ENCODE data around the gene COQ8B.
A peak's percentile ranks its signal among the peaks of the same experiment; 100 is the strongest.

Gene COQ8B

GRCh38 chr19:40723661-40724254 is 7.1 kb upstream of the COQ8B start:
- H3K4me3 ChIP-seq (replicated peaks; ENCODE audit: low read depth, low read length): no peak overlapping the region
- no peak for DNase-seq (ENCODE audit: extremely low read depth, low read depth)
- no peak for TF ChIP-seq CTCF (IDR thresholded peaks at IDR 0.05; ENCODE audit: low read depth, low read length, missing control alignments)

- TF ChIP-seq CTCF (IDR thresholded peaks at IDR 0.05; ENCODE audit: low read depth, low read length, missing control alignments): no peak
- no peak for DNase-seq (ENCODE audit: extremely low read depth, low read depth)
Observed at GRCh38 chr19:40721936-40722661, 5.4 kb upstream of the COQ8B start.

GRCh38 chr19:40721140-40721486 is 4.4 kb upstream of the COQ8B start:
- peak overlapping the region; percentile 69 for H3K4me3 ChIP-seq (replicated peaks; ENCODE audit: low read depth, low read length)
- DNase-seq (ENCODE audit: extremely low read depth, low read depth): no peak
- TF ChIP-seq CTCF (IDR thresholded peaks at IDR 0.05; ENCODE audit: low read depth, low read length, missing control alignments): no peak

More at GRCh38 chr19:40721936-40722661, 5.4 kb upstream of the COQ8B start:
- peak overlapping the region; percentile 19 for H3K4me3 ChIP-seq (replicated peaks; ENCODE audit: low read depth, low read length)

GRCh38 chr19:40719414-40719894 is 2.8 kb upstream of the COQ8B start:
- H3K4me3 ChIP-seq (replicated peaks; ENCODE audit: low read depth, low read length): peak overlapping the region; percentile 69
- DNase-seq (ENCODE audit: extremely low read depth, low read depth): no peak
- no peak for TF ChIP-seq CTCF (IDR thresholded peaks at IDR 0.05; ENCODE audit: low read depth, low read length, missing control alignments)

GRCh38 chr19:40718774-40719391 is 2.2 kb upstream of the COQ8B start:
- DNase-seq (ENCODE audit: extremely low read depth, low read depth): no peak
- no peak for TF ChIP-seq CTCF (IDR thresholded peaks at IDR 0.05; ENCODE audit: low read depth, low read length, missing control alignments)
- peak overlapping the region; percentile 69 for H3K4me3 ChIP-seq (replicated peaks; ENCODE audit: low read depth, low read length)

GRCh38 chr19:40717880-40718773 is 1.4 kb upstream of the COQ8B start:
- peak overlapping the region; percentile 69 for H3K4me3 ChIP-seq (replicated peaks; ENCODE audit: low read depth, low read length)
- no peak for DNase-seq (ENCODE audit: extremely low read depth, low read depth)
- TF ChIP-seq CTCF (IDR thresholded peaks at IDR 0.05; ENCODE audit: low read depth, low read length, missing control alignments): no peak
